HepG2 (cell line): Measurements from ENCODE around the gene TMEM184C. TPM values are rescaled to one million over a fixed set of nuclear protein-coding genes. Genes with fewer than 3 reads are reported as not detected.

Experiments used
- ATAC-seq: fragments of 200-7000 bp; cut with Tn5 transposase; 3 replicates; pipeline ENCODE4 v1.9.1; 2020; ENCODE audit warnings: mild to moderate bottlenecking, moderate library complexity
- BruUV-seq: library from RNA; stranded (reverse); fragments of 400-500 nt; replicated peaks from 2 replicates; lab custom pipeline; 2021; lab: Mats Ljungman, UMichigan
- CTCF ChIA-PET: fragments of 300-600 bp; formaldehyde crosslinking; extraction: SDS; loops from one replicate; lab custom pipeline; 2021; ENCODE audit warnings: low total read pairs, inconsistent platforms, low intra/inter-chr PET ratio; lab: Yijun Ruan, JAX
- POLR2A ChIA-PET: fragments of 350-600 bp; sonication (Branson Sonifier 250); formaldehyde crosslinking; loops from one replicate; lab custom pipeline; 2020; ENCODE audit warnings: antibody characterized with exemption, inconsistent platforms; lab: Yijun Ruan, JAX
- DNase-seq: peaks from one replicate; pipeline ENCODE4 v3.0.0-alpha.2; 2015; ENCODE audit warnings: low spot score
- FAIRE-seq: peaks from 3 replicates; lab custom pipeline; 2011; peaks lifted over from hg19 to GRCh38; lab: Jason Lieb, UNC
- H2AFZ ChIP-seq: one replicate; pipeline ENCODE4 v1.6.1; 2011; ENCODE audit warnings: low read length, inconsistent platforms
- H3K27ac ChIP-seq: fragments of 300-600 bp; 3 replicates; pipeline ENCODE4 v1.8.0; 2011; ENCODE audit warnings: mixed run types, mild to moderate bottlenecking, mixed read lengths, low read length, inconsistent platforms; ENCODE audit not compliant: insufficient read depth; ENCODE audit errors: extremely low read length
- H3K27me3 ChIP-seq, 2 experiments: fragments of 200-600 bp in 1 of 2; 2 replicates in 1 of 2; 3 replicates in 1 of 2; pipeline versions ENCODE4 v1.6.0 to v1.8.0; 2011; ENCODE audit warnings: low read length in 2 of 2, mild to moderate bottlenecking in 2 of 2, moderate library complexity in 2 of 2, inconsistent platforms in 1 of 2; ENCODE audit not compliant: insufficient read depth in 2 of 2, control insufficient read depth in 1 of 2
- H3K36me3 ChIP-seq, 2 experiments: fragments of 200-600 bp in 1 of 2; replicated peaks in 1 of 2; 2 replicates in 1 of 2; 3 replicates in 1 of 2; pipeline versions ENCODE4 v1.5.1 to v1.8.0; 2011; ENCODE audit warnings: low read length in 2 of 2, inconsistent platforms in 1 of 2; ENCODE audit not compliant: insufficient read depth in 2 of 2, control insufficient read depth in 1 of 2
- H3K4me1 ChIP-seq: 2 replicates; pipeline ENCODE4 v1.5.1; 2012; ENCODE audit warnings: low read length, inconsistent platforms; ENCODE audit not compliant: insufficient read depth
- H3K4me2 ChIP-seq: 2 replicates; pipeline ENCODE4 v1.6.0; 2011; ENCODE audit warnings: low read depth, low read length, inconsistent platforms
- H3K4me3 ChIP-seq, 3 experiments: fragments of 200-600 bp in 1 of 3; sonication (generic), shearing (Covaris generic) in 1 of 3; replicated peaks in 1 of 3; 2 replicates each; pipeline ENCODE4 v1.5.1; 2011 to 2016; ENCODE audit warnings: low read length in 3 of 3, inconsistent platforms in 2 of 3, low read depth in 2 of 3, mild to moderate bottlenecking in 2 of 3, control low read depth in 1 of 3, mixed read lengths in 1 of 3; ENCODE audit not compliant: insufficient read depth in 1 of 3
- H3K79me2 ChIP-seq: one replicate; pipeline ENCODE4 v1.6.1; 2011; ENCODE audit warnings: low read length, inconsistent platforms; ENCODE audit not compliant: insufficient read depth
- H3K9ac ChIP-seq: 2 replicates; pipeline ENCODE4 v1.6.0; 2011; ENCODE audit warnings: mild to moderate bottlenecking, low read depth, low read length, inconsistent platforms; ENCODE audit not compliant: insufficient read depth
- H3K9me3 ChIP-seq: 2 replicates; pipeline ENCODE4 v1.5.1; 2012; ENCODE audit warnings: mild to moderate bottlenecking, low read length
- H4K20me1 ChIP-seq: 2 replicates; pipeline ENCODE4 v1.6.0; 2011; ENCODE audit warnings: inconsistent platforms, mild to moderate bottlenecking, low read length, moderate library complexity; ENCODE audit not compliant: insufficient read depth
- ARHGAP35 ChIP-seq: sonication (generic); formaldehyde crosslinking; IDR thresholded peaks from 2 replicates; pipeline ENCODE4 v1.9.0; 2022; ENCODE audit warnings: mild to moderate bottlenecking, inconsistent platforms, moderate library complexity, missing genetic modification reagents, borderline replicate concordance
- ATF7-NPFF ChIP-seq: sonication (generic); formaldehyde crosslinking; IDR thresholded peaks from 2 replicates; pipeline ENCODE4 v1.8.1; 2023; ENCODE audit warnings: mild to moderate bottlenecking, low read depth, missing genetic modification reagents, moderate library complexity
- STAG1 ChIP-seq: sonication (generic); formaldehyde crosslinking; IDR thresholded peaks from 2 replicates; pipeline ENCODE4 v1.4.0; 2020; ENCODE audit warnings: missing genetic modification reagents
- TEAD3 ChIP-seq: optimal IDR thresholded peaks from 2 replicates; pipeline ENCODE3; 2016; ENCODE audit warnings: borderline replicate concordance
- ZNF44 ChIP-seq: sonication (generic); formaldehyde crosslinking; IDR thresholded peaks from 2 replicates; pipeline ENCODE4 v1.5.1; 2020; ENCODE audit warnings: mild to moderate bottlenecking, missing genetic modification reagents
- ZNF629 ChIP-seq: sonication (generic); formaldehyde crosslinking; conservative IDR thresholded peaks from 2 replicates; pipeline ENCODE4 v1.5.0; 2020; ENCODE audit warnings: missing genetic modification reagents
- ZNF7 ChIP-seq: IDR thresholded peaks from 2 replicates; pipeline ENCODE4 v1.6.1; 2016; ENCODE audit warnings: missing biosample characterization, missing genetic modification reagents
- ZNF83 ChIP-seq: sonication (generic); formaldehyde crosslinking; IDR thresholded peaks from 2 replicates; pipeline ENCODE4 v1.4.0; 2020; ENCODE audit warnings: missing genetic modification reagents, mild to moderate bottlenecking, borderline replicate concordance
- ZSCAN29 ChIP-seq: sonication (generic); formaldehyde crosslinking; conservative IDR thresholded peaks from 2 replicates; pipeline ENCODE4 v1.4.0; 2020; ENCODE audit warnings: mild to moderate bottlenecking, missing genetic modification reagents
- ZSCAN30 ChIP-seq: sonication (generic); formaldehyde crosslinking; IDR thresholded peaks from 2 replicates; pipeline ENCODE4 v1.5.0; 2020; ENCODE audit warnings: mild to moderate bottlenecking, missing genetic modification reagents
- WGBS: methylation state at CpG from one replicate; pipeline ENCODE4 v1.1.6; 2017; ENCODE audit warnings: low lambda C conversion rate; 5-methylcytosine and 5-hydroxymethylcytosine counted together
- in situ Hi-C: cut with HindIII; loops from 2 replicates; pipeline ENCODE4 v1.10.0; 2017; ENCODE audit warnings: low pct_unique_long_range_greater_than_20kb; ENCODE audit not compliant: extremely low pct_ligation_motif_present
- intact Hi-C: fragments of 100-400 bp; cut with micrococcal nuclease; formaldehyde crosslinking; loops from one replicate; pipeline ENCODE4 v1.10.0; 2022; ENCODE audit not compliant: unreplicated experiment
- polyA plus RNA-seq, 8 experiments: library from polyadenylated mRNA; depleted of rRNA in 3 of 8; stranded (reverse) in 7 of 8; unstranded in 1 of 8; fragments of >200 nt; fragmentation: Illumina TruSeq in 4 of 8; extraction: Trizol in 4 of 8; gene quantifications; 2 replicates each; pipeline versions ENCODE4 v1.2.1 to v1.2.3, GENCODE V29; 2011 to 2016; ENCODE audit warnings: low read depth in 4 of 8, missing spikeins in 1 of 8, mixed read lengths in 1 of 8; ENCODE audit not compliant: insufficient read depth in 1 of 8
- total RNA-seq, 5 experiments: library from RNA; depleted of rRNA; stranded (reverse); fragments of >200 nt; fragmentation: Illumina TruSeq; extraction: Trizol; gene quantifications; 2 replicates each; pipeline ENCODE4 v1.2.3, GENCODE V29; 2016; ENCODE audit warnings: low read depth in 1 of 5
- TF ChIP-seq, protein P1 (sequence below): sonication (generic); formaldehyde crosslinking; IDR thresholded peaks from 2 replicates; pipeline ENCODE4 v1.4.0; 2020; ENCODE audit warnings: missing genetic modification reagents, borderline replicate concordance
- TF ChIP-seq, protein P2 (sequence below): sonication (generic); formaldehyde crosslinking; IDR thresholded peaks from 2 replicates; pipeline ENCODE4 v1.5.0; 2020; ENCODE audit warnings: mild to moderate bottlenecking, missing genetic modification reagents, moderate library complexity
- TF ChIP-seq, protein P3 (sequence below): IDR thresholded peaks from 2 replicates; pipeline ENCODE4 v1.6.1; 2018; ENCODE audit warnings: missing genetic modification reagents, mild to moderate bottlenecking, missing compliant biosample characterization

TMEM184C gene
- total and polyA plus RNA-seq, 2 of the 13 experiments (the other 11 are each of a cell fraction or from before 2014, with no cell fraction given), result 13.9 to 26.1 TPM

DNA sequence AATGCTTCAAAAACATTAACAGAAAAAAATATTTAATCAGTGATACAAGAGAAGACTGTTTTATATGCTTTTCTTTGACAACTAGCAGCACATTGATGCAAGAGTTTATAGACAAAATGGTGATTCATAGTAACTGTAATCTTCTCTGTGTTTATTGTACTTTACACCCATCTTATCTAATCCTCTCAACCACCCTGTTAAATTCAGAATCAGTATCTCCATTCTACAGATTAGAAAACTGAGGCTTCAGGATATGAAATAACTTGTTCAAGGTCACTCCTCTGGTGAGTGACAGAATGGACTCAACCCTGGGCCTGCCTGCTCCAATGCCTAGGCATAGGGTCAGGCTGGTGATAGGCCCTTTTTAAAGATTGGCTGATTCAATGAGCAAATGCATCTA is 26.1 kb upstream of the TMEM184C start:
- H3K4me2 ChIP-seq, result no peak overlapping the region
- CTCF ChIA-PET, result interaction anchor here (1.8 to 3.1 kb wide), 3 partner anchors 72 to 430 kb away, joined by 5 to 30 read pairs (median 21); no protein-coding TSS in a partner anchor
- intact Hi-C loops (loop anchor here (5.0 kb wide), 1 partner anchor 494 kb away; no protein-coding TSS in a partner anchor), in situ Hi-C loops (loop anchor here (10.0 to 25.0 kb wide), 2 partner anchors 436 to 579 kb away; no protein-coding TSS in a partner anchor)
- no peaks in the 10 kb centered on the region for H3K4me1 ChIP-seq
- no peak for FAIRE-seq
- POLR2A ChIA-PET, result no interaction called here
- H3K79me2 ChIP-seq, result no peaks in the 10 kb centered on the region
- H3K36me3 ChIP-seq, result no peaks in the 10 kb centered on the region
- ATAC-seq, result no peak
- H3K9me3 ChIP-seq, result no peaks in the 10 kb centered on the region
- H2AFZ ChIP-seq, result no peak overlapping the region
- H3K27ac ChIP-seq, result no peak overlapping the region
- H4K20me1 ChIP-seq, result no peaks in the 10 kb centered on the region
- H3K27me3 ChIP-seq, result no peaks in the 10 kb centered on the region
- peak; percentile 82 for TF ChIP-seq ZNF629 (CRISPR knock-in tag)
- TF ChIP-seq ZNF83 (CRISPR knock-in tag), result no peak
- H3K4me3 ChIP-seq, result no peak overlapping the region
- no TSS peak for BruUV-seq
- H3K9ac ChIP-seq, result no peak overlapping the region
- DNase-seq, result no peak

DNA sequence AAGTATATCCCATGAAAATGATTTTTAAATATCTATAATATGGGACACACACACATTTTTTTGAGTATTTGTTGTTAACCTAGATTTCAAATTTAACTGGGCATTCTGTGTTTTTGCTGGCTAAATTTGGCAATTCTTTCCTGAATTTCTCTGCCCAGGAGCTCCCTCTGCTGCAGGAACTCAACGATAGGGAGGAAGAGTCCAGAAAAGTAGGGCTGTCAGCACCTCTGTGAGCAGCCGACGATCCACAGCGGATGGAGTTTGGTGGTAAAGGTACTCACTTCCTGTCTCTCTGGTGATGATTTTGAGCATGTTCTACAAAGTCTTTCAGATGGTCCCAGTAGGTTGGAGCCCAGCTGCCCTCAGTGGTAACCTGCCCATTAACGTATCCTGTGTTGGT is 23.1 kb upstream of the TMEM184C start:
- POLR2A ChIA-PET, result no interaction called here
- Histone ChIP-seq H3K4me2 (no peak overlapping the region), H3K79me2 (no peaks in the 10 kb centered on the region), H3K9me3 (no peaks in the 10 kb centered on the region), H2AFZ (no peak overlapping the region), H3K36me3 (no peaks in the 10 kb centered on the region), H3K9ac (no peak overlapping the region), H3K4me3 (no peak overlapping the region), H3K27me3 (no peaks in the 10 kb centered on the region), H3K4me1 (no peaks in the 10 kb centered on the region), H4K20me1 (no peaks in the 10 kb centered on the region), H3K27ac (no peak overlapping the region)
- no peak for FAIRE-seq
- intact Hi-C loops, result loop anchor here (5.0 kb wide), 1 partner anchor 497 kb away; no protein-coding TSS in a partner anchor
- DNase-seq, result no peak
- peak; percentile 62 for ATAC-seq
- WGBS, result 19% methylated on average over 2 of the region's 5 CpGs
- BruUV-seq, result no TSS peak
- CTCF ChIA-PET, result no interaction called here
- in situ Hi-C loops, result loop anchor here (10.0 to 25.0 kb wide), 2 partner anchors 439 to 582 kb away; no protein-coding TSS in a partner anchor
- TF ChIP-seq, protein P1, sequence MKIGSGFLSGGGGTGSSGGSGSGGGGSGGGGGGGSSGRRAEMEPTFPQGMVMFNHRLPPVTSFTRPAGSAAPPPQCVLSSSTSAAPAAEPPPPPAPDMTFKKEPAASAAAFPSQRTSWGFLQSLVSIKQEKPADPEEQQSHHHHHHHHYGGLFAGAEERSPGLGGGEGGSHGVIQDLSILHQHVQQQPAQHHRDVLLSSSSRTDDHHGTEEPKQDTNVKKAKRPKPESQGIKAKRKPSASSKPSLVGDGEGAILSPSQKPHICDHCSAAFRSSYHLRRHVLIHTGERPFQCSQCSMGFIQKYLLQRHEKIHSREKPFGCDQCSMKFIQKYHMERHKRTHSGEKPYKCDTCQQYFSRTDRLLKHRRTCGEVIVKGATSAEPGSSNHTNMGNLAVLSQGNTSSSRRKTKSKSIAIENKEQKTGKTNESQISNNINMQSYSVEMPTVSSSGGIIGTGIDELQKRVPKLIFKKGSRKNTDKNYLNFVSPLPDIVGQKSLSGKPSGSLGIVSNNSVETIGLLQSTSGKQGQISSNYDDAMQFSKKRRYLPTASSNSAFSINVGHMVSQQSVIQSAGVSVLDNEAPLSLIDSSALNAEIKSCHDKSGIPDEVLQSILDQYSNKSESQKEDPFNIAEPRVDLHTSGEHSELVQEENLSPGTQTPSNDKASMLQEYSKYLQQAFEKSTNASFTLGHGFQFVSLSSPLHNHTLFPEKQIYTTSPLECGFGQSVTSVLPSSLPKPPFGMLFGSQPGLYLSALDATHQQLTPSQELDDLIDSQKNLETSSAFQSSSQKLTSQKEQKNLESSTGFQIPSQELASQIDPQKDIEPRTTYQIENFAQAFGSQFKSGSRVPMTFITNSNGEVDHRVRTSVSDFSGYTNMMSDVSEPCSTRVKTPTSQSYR (CRISPR knock-in tag), result no peak
- TF ChIP-seq, protein P2, sequence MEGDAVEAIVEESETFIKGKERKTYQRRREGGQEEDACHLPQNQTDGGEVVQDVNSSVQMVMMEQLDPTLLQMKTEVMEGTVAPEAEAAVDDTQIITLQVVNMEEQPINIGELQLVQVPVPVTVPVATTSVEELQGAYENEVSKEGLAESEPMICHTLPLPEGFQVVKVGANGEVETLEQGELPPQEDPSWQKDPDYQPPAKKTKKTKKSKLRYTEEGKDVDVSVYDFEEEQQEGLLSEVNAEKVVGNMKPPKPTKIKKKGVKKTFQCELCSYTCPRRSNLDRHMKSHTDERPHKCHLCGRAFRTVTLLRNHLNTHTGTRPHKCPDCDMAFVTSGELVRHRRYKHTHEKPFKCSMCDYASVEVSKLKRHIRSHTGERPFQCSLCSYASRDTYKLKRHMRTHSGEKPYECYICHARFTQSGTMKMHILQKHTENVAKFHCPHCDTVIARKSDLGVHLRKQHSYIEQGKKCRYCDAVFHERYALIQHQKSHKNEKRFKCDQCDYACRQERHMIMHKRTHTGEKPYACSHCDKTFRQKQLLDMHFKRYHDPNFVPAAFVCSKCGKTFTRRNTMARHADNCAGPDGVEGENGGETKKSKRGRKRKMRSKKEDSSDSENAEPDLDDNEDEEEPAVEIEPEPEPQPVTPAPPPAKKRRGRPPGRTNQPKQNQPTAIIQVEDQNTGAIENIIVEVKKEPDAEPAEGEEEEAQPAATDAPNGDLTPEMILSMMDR, result peak; percentile 12; the same call in 1 of the 2 replicates
- TF ChIP-seq ARHGAP35 (CRISPR knock-in tag) (no peak), ZSCAN30 (CRISPR knock-in tag) (no peak), ZNF44 (CRISPR knock-in tag) (no peak), ZNF7 (CRISPR knock-in tag) (no peak), TEAD3 (CRISPR knock-in tag) (no peak), ATF7-NPFF (CRISPR knock-in tag) (no peak), ZSCAN29 (CRISPR knock-in tag) (no peak), STAG1 (CRISPR knock-in tag) (peak; percentile 9; the same call in 1 of the 2 replicates)
- TF ChIP-seq, protein P3, sequence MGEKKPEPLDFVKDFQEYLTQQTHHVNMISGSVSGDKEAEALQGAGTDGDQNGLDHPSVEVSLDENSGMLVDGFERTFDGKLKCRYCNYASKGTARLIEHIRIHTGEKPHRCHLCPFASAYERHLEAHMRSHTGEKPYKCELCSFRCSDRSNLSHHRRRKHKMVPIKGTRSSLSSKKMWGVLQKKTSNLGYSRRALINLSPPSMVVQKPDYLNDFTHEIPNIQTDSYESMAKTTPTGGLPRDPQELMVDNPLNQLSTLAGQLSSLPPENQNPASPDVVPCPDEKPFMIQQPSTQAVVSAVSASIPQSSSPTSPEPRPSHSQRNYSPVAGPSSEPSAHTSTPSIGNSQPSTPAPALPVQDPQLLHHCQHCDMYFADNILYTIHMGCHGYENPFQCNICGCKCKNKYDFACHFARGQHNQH (CRISPR knock-in tag), result no peak
